K562 (cell line): ENCODE results near the gene LRPAP1.

Experiments
- CREB1 ChIP-seq, 2 experiments: sonication (generic) in 1 of 2; formaldehyde crosslinking in 1 of 2; IDR thresholded peaks; 2 replicates each; pipeline versions ENCODE4 v1.6.1 to v1.8.0; 2012 to 2022; ENCODE audit warnings: inconsistent platforms in 1 of 2, mild to moderate bottlenecking in 1 of 2, missing genetic modification reagents in 1 of 2, moderate library complexity in 1 of 2
- FOS ChIP-seq: IDR thresholded peaks from 3 replicates; pipeline ENCODE4 v1.6.1; 2011; ENCODE audit not compliant: insufficient read length; ENCODE audit errors: extremely low read depth
- PML ChIP-seq: IDR thresholded peaks from 2 replicates; pipeline ENCODE4 v1.6.1; 2012; ENCODE audit warnings: low read length, inconsistent platforms
- ZBTB7A ChIP-seq: IDR thresholded peaks from 2 replicates; pipeline ENCODE4 v1.6.1; 2011; ENCODE audit warnings: low read depth, mild to moderate bottlenecking, low read length, moderate library complexity, borderline replicate concordance; ENCODE audit not compliant: control insufficient read depth
- ZNF174 ChIP-seq: fragments of 250-450 bp; sonication (Bioruptor Pico); IDR thresholded peaks from 2 replicates; pipeline ENCODE4 v1.4.0; 2020; ENCODE audit warnings: mild to moderate bottlenecking
- ZNF445 ChIP-seq: fragments of 250-450 bp; sonication (Bioruptor Pico); IDR thresholded peaks from 2 replicates; pipeline ENCODE4 v1.4.0; 2020; ENCODE audit warnings: low read depth, mild to moderate bottlenecking, moderate library complexity
- TF ChIP-seq, protein P1 (sequence below), 3 experiments: IDR thresholded peaks in 2 of 3; conservative IDR thresholded peaks in 1 of 3; 2 replicates each; pipeline ENCODE4 v1.5.1; 2011 to 2012; ENCODE audit warnings: low read length in 3 of 3, mild to moderate bottlenecking in 3 of 3, control low read depth in 2 of 3, improper control_type of control experiment in 1 of 3, inconsistent platforms in 1 of 3, low read depth in 1 of 3, mixed read lengths in 1 of 3, moderate library complexity in 1 of 3; ENCODE audit not compliant: insufficient read depth in 2 of 3

DNA sequence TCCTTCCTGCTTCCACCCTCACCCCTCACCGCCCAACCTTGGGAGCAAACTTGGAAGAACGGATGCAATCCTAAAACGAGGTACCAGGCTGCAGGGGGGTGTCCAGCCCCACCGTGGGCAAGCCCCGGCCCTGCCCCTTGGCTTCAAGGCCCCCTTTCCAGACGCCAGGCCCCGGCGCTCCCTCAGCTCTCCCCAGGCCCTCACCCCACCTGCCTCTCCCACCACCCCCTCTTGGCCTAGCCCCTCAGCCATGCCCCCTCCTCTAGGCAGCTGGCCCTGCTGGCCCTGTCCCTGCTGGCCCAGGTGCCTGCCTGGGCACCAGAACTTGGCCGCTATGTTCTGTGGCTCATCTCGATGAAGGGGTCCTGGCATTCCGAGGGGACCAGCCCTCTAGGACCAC is 33.8 kb downstream of the LRPAP1 start:
- TF ChIP-seq PML = no peak
- TF ChIP-seq, protein P1, sequence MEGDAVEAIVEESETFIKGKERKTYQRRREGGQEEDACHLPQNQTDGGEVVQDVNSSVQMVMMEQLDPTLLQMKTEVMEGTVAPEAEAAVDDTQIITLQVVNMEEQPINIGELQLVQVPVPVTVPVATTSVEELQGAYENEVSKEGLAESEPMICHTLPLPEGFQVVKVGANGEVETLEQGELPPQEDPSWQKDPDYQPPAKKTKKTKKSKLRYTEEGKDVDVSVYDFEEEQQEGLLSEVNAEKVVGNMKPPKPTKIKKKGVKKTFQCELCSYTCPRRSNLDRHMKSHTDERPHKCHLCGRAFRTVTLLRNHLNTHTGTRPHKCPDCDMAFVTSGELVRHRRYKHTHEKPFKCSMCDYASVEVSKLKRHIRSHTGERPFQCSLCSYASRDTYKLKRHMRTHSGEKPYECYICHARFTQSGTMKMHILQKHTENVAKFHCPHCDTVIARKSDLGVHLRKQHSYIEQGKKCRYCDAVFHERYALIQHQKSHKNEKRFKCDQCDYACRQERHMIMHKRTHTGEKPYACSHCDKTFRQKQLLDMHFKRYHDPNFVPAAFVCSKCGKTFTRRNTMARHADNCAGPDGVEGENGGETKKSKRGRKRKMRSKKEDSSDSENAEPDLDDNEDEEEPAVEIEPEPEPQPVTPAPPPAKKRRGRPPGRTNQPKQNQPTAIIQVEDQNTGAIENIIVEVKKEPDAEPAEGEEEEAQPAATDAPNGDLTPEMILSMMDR (IDR thresholded peaks at IDR 0.05 in 2 of 3, conservative IDR thresholded peaks at IDR 0.05 in 1 of 3; ENCODE audit: insufficient read depth in 2 of 3, low read depth in 1 of 3, low read length in 3 of 3) = no peak
- TF ChIP-seq FOS = no peak
- no peak for TF ChIP-seq CREB1 (IDR thresholded peaks at IDR 0.05)
- TF ChIP-seq CREB1 (CRISPR knock-in tag; IDR thresholded peaks at IDR 0.05) = no peak
- no peak for TF ChIP-seq ZNF445 (CRISPR knock-in tag)
- no peak for TF ChIP-seq ZBTB7A
- TF ChIP-seq ZNF174 (CRISPR knock-in tag) = no peak
